ENCODE results near the gene IRAK3.

The IRAK3 gene, protein sequence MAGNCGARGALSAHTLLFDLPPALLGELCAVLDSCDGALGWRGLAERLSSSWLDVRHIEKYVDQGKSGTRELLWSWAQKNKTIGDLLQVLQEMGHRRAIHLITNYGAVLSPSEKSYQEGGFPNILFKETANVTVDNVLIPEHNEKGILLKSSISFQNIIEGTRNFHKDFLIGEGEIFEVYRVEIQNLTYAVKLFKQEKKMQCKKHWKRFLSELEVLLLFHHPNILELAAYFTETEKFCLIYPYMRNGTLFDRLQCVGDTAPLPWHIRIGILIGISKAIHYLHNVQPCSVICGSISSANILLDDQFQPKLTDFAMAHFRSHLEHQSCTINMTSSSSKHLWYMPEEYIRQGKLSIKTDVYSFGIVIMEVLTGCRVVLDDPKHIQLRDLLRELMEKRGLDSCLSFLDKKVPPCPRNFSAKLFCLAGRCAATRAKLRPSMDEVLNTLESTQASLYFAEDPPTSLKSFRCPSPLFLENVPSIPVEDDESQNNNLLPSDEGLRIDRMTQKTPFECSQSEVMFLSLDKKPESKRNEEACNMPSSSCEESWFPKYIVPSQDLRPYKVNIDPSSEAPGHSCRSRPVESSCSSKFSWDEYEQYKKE
- total RNA-seq, result 0.35 to 3.7 (median 0.61) reads per million in 3 donors

DNA sequence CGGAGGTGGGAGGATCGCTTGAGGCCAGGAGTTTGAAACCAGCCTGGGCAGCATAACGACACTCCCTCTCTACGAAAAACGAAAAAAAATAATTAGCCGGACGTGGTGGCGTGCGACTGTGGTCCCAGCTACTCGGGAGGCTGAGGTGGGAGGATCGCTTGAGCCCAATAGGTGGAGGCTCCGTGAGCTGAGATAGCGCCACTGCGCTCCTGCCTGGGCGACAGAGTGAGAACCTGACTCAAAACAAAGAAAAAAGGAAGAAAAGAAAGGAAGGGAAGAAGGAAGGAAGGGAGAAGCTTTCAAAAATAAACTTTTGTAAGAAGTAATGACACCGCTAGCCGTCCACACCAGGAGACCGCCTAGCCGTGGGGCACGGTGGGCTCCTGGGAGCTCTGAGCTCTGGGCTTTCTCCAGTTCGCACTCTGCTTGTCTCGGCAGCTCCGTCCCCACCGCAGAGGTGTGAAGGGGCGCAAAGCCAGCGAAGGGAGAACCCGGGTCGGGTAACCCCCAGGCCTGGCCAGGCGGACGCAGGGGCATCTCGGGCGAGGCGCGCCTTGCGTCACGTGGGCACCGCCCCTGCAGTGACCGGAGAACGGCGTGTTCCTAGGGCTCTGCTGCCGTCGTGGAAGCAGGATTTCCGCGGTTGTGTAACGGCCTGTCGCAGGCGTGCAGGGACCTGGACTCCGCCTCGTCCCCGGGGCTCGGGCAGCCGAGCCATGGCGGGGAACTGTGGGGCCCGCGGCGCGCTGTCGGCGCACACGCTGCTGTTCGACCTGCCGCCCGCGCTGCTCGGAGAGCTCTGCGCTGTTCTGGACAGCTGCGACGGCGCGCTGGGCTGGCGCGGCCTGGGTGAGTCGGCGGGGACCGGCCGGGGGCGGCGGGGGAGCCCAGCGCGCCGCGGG is at the start of gene IRAK3:
Gene IRAK3 (plus strand): TSS at position 631 of the 902 bp plus-strand sequence. CDS start 86 bp downstream, at position 717.
- peaks cover 4% of the 10 kb centered on the region for H3K4me1 ChIP-seq (ENCODE audit: control insufficient read depth, insufficient read depth, low read length, poor library complexity, severe bottlenecking)
- no peaks in the 10 kb centered on the region for H3K9me3 ChIP-seq (ENCODE audit: control insufficient read depth, low read length)
- H3K36me3 ChIP-seq (ENCODE audit: control insufficient read depth, insufficient read depth, low read length), result no peaks in the 10 kb centered on the region
- no peak within 1 kb of the TSS for H3K27ac ChIP-seq (ENCODE audit: insufficient read depth, low read length, poor library complexity, severe bottlenecking)
- H3K4me3 ChIP-seq (ENCODE audit: insufficient read depth, low read depth, low read length, poor library complexity, severe bottlenecking), result peak within 1 kb of the TSS; percentile 47
- peaks cover 8% of the 10 kb centered on the region for H3K27me3 ChIP-seq (replicated peaks; ENCODE audit: control insufficient read depth, insufficient read depth, low read length, poor library complexity, severe bottlenecking)
- no peak for DNase-seq

DNA sequence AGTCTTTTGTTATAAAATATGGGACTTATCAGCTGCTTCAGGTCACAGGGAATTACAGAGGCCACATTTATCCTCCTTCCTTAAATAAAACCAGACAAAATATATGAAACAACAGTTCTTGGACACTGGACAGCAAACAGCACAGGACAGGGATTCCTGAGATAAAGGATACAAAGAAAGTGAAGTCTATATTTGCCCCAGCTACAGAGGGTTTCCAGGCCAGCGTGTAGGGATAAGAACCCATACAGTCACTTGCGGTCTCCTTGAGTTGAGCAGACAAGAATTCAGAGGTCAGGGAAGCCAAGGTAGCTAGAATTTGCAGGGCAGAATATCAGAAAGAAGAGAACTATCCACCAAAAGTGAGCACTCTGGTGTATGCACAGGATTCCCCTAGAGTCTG is 49.7 kb upstream of the IRAK3 start:
- Histone ChIP-seq H3K27me3 (replicated peaks; ENCODE audit: control insufficient read depth, insufficient read depth, low read length, poor library complexity, severe bottlenecking) (no peaks in the 10 kb centered on the region), H3K4me3 (ENCODE audit: insufficient read depth, low read depth, low read length, poor library complexity, severe bottlenecking) (no peak overlapping the region), H3K4me1 (ENCODE audit: control insufficient read depth, insufficient read depth, low read length, poor library complexity, severe bottlenecking) (no peaks in the 10 kb centered on the region), H3K9me3 (ENCODE audit: control insufficient read depth, low read length) (no peaks in the 10 kb centered on the region), H3K27ac (ENCODE audit: insufficient read depth, low read length, poor library complexity, severe bottlenecking) (no peak overlapping the region), H3K36me3 (ENCODE audit: control insufficient read depth, insufficient read depth, low read length) (peaks cover 54% of the 10 kb centered on the region)
- no peak for DNase-seq

DNA sequence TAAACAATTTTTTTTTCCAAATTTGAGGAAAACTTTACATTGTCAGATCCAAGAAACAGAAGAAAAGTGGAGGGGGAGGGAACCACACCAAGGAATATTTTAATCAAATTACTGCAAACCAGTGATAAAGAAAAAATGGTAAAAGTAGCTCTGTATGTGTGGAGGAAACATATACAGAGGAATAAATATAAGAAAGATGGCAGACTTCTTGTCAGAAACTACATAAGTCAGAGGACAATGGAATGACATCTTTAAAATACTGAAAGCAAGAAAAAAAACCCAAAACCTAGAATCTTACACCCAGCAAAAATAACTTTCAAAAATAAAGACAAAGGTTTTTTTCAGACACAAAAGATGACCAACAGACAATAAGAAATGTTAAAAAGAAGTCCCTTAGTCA is 48.3 kb upstream of the IRAK3 start:
- H3K4me1 ChIP-seq (ENCODE audit: control insufficient read depth, insufficient read depth, low read length, poor library complexity, severe bottlenecking), result no peaks in the 10 kb centered on the region
- no peaks in the 10 kb centered on the region for H3K27me3 ChIP-seq (replicated peaks; ENCODE audit: control insufficient read depth, insufficient read depth, low read length, poor library complexity, severe bottlenecking)
- no peaks in the 10 kb centered on the region for H3K9me3 ChIP-seq (ENCODE audit: control insufficient read depth, low read length)
- no peak overlapping the region for H3K27ac ChIP-seq (ENCODE audit: insufficient read depth, low read length, poor library complexity, severe bottlenecking)
- H3K4me3 ChIP-seq (ENCODE audit: insufficient read depth, low read depth, low read length, poor library complexity, severe bottlenecking), result no peak overlapping the region
- H3K36me3 ChIP-seq (ENCODE audit: control insufficient read depth, insufficient read depth, low read length), result peaks cover 68% of the 10 kb centered on the region
- no peak for DNase-seq

DNA sequence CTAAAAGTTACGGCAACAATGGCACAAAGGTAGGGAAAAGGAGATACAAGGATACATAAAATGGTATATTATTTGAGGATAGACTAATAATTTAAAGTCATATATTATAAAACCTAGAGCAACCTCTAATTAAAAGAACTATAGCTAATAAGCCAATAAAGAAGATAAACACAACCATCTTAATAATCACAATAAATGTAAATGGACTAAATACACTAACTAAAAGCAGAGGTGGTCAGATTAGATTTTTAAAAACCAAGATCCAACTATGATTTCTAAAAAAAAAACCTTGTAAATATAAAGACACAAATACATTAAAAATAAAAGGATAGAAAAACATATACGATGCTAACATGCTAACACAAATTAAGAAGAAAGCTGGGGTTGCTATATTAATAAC is 47.7 kb upstream of the IRAK3 start:
- Histone ChIP-seq H3K4me3 (ENCODE audit: insufficient read depth, low read depth, low read length, poor library complexity, severe bottlenecking) (no peak overlapping the region), H3K9me3 (ENCODE audit: control insufficient read depth, low read length) (no peaks in the 10 kb centered on the region), H3K27me3 (replicated peaks; ENCODE audit: control insufficient read depth, insufficient read depth, low read length, poor library complexity, severe bottlenecking) (no peaks in the 10 kb centered on the region), H3K27ac (ENCODE audit: insufficient read depth, low read length, poor library complexity, severe bottlenecking) (no peak overlapping the region), H3K36me3 (ENCODE audit: control insufficient read depth, insufficient read depth, low read length) (peaks cover 74% of the 10 kb centered on the region), H3K4me1 (ENCODE audit: control insufficient read depth, insufficient read depth, low read length, poor library complexity, severe bottlenecking) (no peaks in the 10 kb centered on the region)
- DNase-seq, result no peak

DNA sequence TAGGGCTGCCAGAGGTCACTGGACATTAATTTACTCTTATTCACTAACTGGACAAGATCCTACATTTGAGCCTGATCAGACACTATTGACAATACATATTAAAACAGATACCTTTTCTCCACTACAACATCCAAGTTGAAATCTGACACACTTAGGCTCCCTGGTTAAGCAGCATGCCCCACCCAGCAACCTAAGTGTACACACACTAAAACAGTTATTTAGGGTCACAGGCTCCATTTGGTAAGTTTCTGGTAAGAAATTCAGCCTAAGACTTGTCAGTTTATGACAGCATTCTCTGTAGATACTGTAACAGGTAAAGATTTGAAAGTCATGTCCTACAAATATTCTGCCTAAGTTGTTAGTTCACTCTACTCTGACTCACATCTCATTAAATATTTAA is 46.2 kb upstream of the IRAK3 start:
- Histone ChIP-seq H3K27me3 (replicated peaks; ENCODE audit: control insufficient read depth, insufficient read depth, low read length, poor library complexity, severe bottlenecking) (no peaks in the 10 kb centered on the region), H3K9me3 (ENCODE audit: control insufficient read depth, low read length) (no peaks in the 10 kb centered on the region), H3K36me3 (ENCODE audit: control insufficient read depth, insufficient read depth, low read length) (peaks cover 74% of the 10 kb centered on the region), H3K4me1 (ENCODE audit: control insufficient read depth, insufficient read depth, low read length, poor library complexity, severe bottlenecking) (no peaks in the 10 kb centered on the region), H3K4me3 (ENCODE audit: insufficient read depth, low read depth, low read length, poor library complexity, severe bottlenecking) (no peak overlapping the region), H3K27ac (ENCODE audit: insufficient read depth, low read length, poor library complexity, severe bottlenecking) (no peak overlapping the region)
- DNase-seq, result no peak

DNA sequence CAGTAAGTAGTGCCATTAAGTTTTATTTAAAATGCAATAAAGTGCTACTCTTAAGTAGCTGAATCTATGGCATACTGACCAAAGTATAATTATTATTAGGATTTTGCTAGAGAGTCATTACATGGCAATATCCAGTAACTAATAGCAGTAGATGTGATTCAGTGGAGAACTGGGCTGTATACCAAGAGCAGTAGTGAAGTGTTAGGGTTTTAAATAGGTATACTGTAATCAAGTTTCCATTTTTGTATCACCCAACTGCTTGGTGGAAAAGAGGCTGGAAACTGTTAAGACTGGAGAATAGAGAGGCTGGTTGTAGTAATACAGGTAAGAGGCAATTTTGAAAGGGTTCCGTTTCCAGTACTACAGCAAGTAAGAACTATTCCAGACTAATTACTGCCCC is 45.1 kb upstream of the IRAK3 start:
- H3K27ac ChIP-seq (ENCODE audit: insufficient read depth, low read length, poor library complexity, severe bottlenecking), result no peak overlapping the region
- H3K27me3 ChIP-seq (replicated peaks; ENCODE audit: control insufficient read depth, insufficient read depth, low read length, poor library complexity, severe bottlenecking), result no peaks in the 10 kb centered on the region
- no peak overlapping the region for H3K4me3 ChIP-seq (ENCODE audit: insufficient read depth, low read depth, low read length, poor library complexity, severe bottlenecking)
- H3K4me1 ChIP-seq (ENCODE audit: control insufficient read depth, insufficient read depth, low read length, poor library complexity, severe bottlenecking), result no peaks in the 10 kb centered on the region
- peaks cover 70% of the 10 kb centered on the region for H3K36me3 ChIP-seq (ENCODE audit: control insufficient read depth, insufficient read depth, low read length)
- DNase-seq, result no peak
- no peaks in the 10 kb centered on the region for H3K9me3 ChIP-seq (ENCODE audit: control insufficient read depth, low read length)

DNA sequence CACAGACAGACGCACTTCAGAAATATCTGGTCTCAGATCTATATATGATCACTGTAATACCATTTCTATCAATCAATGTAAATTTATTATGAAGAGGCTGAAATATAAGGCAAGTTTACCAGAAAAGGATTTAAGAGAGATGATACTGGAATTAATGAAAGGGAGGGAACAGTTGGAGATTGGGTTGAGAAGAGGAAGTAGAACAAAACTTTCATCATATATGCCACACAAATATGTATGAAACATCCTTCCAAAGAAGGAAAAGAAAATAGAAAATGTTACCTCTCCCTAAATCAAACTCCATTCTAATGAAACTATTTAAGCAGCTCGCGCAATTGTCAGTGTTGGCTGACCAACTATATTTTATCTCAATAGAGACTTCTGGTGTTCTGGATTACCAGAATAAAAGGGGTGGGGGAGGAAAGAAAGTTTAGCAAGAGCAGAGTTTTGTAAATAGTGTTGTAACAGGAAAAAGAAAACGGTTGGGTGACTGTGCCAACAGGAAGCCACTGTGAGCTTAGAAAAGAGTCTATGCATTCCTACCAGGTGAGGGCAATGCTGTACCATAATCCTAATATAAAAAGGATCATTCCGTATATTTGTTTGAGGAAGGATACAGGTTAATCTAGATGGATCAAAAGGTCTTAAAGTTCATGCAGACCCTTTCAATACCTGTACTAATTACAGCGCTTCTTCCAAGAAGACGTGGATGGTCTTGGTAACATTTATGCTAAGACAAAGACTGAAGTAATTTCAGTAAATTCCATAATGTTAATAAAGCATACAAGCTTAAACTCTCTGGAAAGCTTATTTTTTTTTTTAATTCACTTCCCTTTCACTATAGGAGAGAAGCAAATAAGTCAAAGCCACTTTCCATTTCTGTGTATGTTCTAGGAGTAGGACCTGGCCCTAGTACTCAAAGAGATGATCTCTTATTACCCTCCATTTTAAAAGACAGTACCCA is 43.9 kb upstream of the IRAK3 start:
- Histone ChIP-seq H3K4me1 (ENCODE audit: control insufficient read depth, insufficient read depth, low read length, poor library complexity, severe bottlenecking) (no peaks in the 10 kb centered on the region), H3K9me3 (ENCODE audit: control insufficient read depth, low read length) (no peaks in the 10 kb centered on the region), H3K36me3 (ENCODE audit: control insufficient read depth, insufficient read depth, low read length) (peaks cover 73% of the 10 kb centered on the region), H3K4me3 (ENCODE audit: insufficient read depth, low read depth, low read length, poor library complexity, severe bottlenecking) (no peak overlapping the region), H3K27me3 (replicated peaks; ENCODE audit: control insufficient read depth, insufficient read depth, low read length, poor library complexity, severe bottlenecking) (no peaks in the 10 kb centered on the region), H3K27ac (ENCODE audit: insufficient read depth, low read length, poor library complexity, severe bottlenecking) (no peak overlapping the region)
- DNase-seq, result no peak

DNA sequence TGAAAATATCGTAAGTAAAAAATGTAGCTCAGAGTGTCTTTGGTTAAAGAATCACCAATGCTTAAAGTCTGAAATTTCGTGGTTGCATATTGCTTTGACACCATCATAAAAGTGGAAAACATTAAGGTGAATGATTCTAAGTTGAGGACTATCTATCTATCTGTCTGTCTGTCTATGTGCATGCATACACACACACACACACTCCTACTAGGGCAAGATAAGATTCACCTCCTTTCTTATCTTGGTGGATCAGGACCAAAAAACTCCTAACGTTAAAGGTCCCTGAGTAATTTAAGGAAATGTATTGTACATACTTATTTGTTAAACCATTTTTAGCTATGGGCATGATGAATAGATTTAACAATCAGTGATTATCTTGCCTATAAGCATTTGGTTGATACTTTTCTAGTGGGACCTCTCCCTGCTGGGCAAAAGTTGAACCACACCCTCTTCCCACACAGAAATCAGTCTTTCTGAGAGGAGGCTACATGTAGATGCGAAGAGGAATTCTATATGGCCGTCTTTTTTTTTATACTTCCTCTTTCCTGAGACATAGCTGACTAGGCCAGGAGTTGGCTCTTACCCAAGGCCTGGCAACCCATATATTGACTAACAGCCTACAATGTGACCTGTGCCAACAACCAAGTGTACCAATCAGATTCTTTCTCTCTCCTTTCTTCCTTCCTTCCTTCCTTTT is 39.2 kb upstream of the IRAK3 start:
- Histone ChIP-seq H3K36me3 (ENCODE audit: control insufficient read depth, insufficient read depth, low read length) (peaks cover 44% of the 10 kb centered on the region), H3K9me3 (ENCODE audit: control insufficient read depth, low read length) (no peaks in the 10 kb centered on the region), H3K4me3 (ENCODE audit: insufficient read depth, low read depth, low read length, poor library complexity, severe bottlenecking) (no peak overlapping the region), H3K27me3 (replicated peaks; ENCODE audit: control insufficient read depth, insufficient read depth, low read length, poor library complexity, severe bottlenecking) (no peaks in the 10 kb centered on the region), H3K4me1 (ENCODE audit: control insufficient read depth, insufficient read depth, low read length, poor library complexity, severe bottlenecking) (no peaks in the 10 kb centered on the region), H3K27ac (ENCODE audit: insufficient read depth, low read length, poor library complexity, severe bottlenecking) (no peak overlapping the region)
- DNase-seq, result no peak

DNA sequence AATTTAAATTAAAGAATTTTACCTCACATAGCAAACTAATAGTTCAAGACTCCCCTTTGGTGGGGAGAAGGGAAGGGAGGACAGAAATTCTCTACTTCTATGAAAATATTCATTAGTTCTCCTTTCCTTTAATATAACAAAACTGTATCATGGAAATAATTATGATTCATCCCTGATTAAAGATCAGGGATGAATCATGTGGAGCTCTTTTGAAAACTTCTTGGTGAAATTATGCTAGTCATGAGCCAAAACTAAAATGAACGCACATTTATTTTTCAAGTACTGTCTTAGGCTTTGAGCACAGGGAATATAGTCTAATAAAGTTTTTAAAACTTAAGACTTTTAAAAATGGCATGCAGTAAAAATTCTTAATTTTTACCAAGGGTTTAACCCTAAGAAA is 36.3 kb upstream of the IRAK3 start:
- H3K9me3 ChIP-seq (ENCODE audit: control insufficient read depth, low read length), result no peaks in the 10 kb centered on the region
- no peak overlapping the region for H3K27ac ChIP-seq (ENCODE audit: insufficient read depth, low read length, poor library complexity, severe bottlenecking)
- H3K36me3 ChIP-seq (ENCODE audit: control insufficient read depth, insufficient read depth, low read length), result peaks cover 27% of the 10 kb centered on the region
- no peak for DNase-seq
- no peaks in the 10 kb centered on the region for H3K4me1 ChIP-seq (ENCODE audit: control insufficient read depth, insufficient read depth, low read length, poor library complexity, severe bottlenecking)
- no peaks in the 10 kb centered on the region for H3K27me3 ChIP-seq (replicated peaks; ENCODE audit: control insufficient read depth, insufficient read depth, low read length, poor library complexity, severe bottlenecking)
- no peak overlapping the region for H3K4me3 ChIP-seq (ENCODE audit: insufficient read depth, low read depth, low read length, poor library complexity, severe bottlenecking)
